Measurements from ENCODE around the gene OR7C1. TPM values are rescaled to one million over a fixed set of nuclear protein-coding genes. Genes with fewer than 3 reads are reported as not detected.

OR7C1 gene
- total RNA-seq, 2 donors from 2014 or later: not detected

GRCh38 chr19:14843169-14843568 lies 8.2 kb upstream of the OR7C1 start:
- no peak for ATAC-seq (ENCODE audit: insufficient number of reproducible peaks, low FRiP score, low read depth)
- TF ChIP-seq CTCF (IDR thresholded peaks at IDR 0.05): no peak

DNA sequence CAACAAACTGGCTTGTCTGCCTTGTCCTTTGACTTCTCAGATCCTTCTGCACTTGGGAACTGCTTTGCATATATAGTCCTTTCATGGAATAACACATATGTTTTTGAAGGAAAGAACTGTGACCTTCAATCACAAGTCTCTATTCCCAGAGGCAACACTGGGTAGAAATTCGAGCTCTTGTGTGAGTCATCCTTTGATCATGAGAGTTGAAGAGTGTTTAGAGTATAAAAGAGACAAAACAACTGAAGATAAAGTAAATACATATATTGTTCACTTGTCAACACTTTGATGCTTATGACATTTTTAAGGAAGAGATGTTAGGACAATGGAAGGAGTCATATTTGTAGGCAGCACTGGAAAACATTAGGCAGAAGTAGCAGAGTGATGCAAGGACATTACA lies 5.2 kb upstream of the OR7C1 start:
- no peaks in the 10 kb centered on the region for H3K27me3 ChIP-seq (replicated peaks; ENCODE audit: insufficient read depth)
- no peaks in the 10 kb centered on the region for H3K4me1 ChIP-seq (ENCODE audit: control insufficient read depth in 1 of 2, low read depth in 2 of 2)
- H3K4me3 ChIP-seq: no peak overlapping the region
- ATAC-seq (ENCODE audit: insufficient number of reproducible peaks, low FRiP score, low read depth): no peak
- DNase-seq (ENCODE audit: low spot score): no peak
- no peak for TF ChIP-seq CTCF (IDR thresholded peaks at IDR 0.05)
- no peak overlapping the region for H3K27ac ChIP-seq
- no peaks in the 10 kb centered on the region for H3K36me3 ChIP-seq
- no peaks in the 10 kb centered on the region for H3K9me3 ChIP-seq

More at GRCh38 chr19:14843169-14843568, 8.2 kb upstream of the OR7C1 start:
- Histone ChIP-seq H3K27me3 (replicated peaks; ENCODE audit: insufficient read depth) (no peaks in the 10 kb centered on the region), H3K27ac (no peak overlapping the region), H3K36me3 (no peaks in the 10 kb centered on the region), H3K4me3 (no peak overlapping the region), H3K4me1 (ENCODE audit: control insufficient read depth in 1 of 2, low read depth in 2 of 2) (no peaks in the 10 kb centered on the region), H3K9me3 (no peaks in the 10 kb centered on the region)
- no peak for DNase-seq (ENCODE audit: low spot score)

- Histone ChIP-seq H3K36me3 (no peaks in the 10 kb centered on the region), H3K4me1 (ENCODE audit: control insufficient read depth in 1 of 2, low read depth in 2 of 2) (no peaks in the 10 kb centered on the region), H3K27ac (no peak overlapping the region), H3K4me3 (no peak overlapping the region), H3K27me3 (replicated peaks; ENCODE audit: insufficient read depth) (no peaks in the 10 kb centered on the region), H3K9me3 (no peaks in the 10 kb centered on the region)
- TF ChIP-seq CTCF (IDR thresholded peaks at IDR 0.05): no peak
- DNase-seq (ENCODE audit: low spot score) (no peak), ATAC-seq (ENCODE audit: insufficient number of reproducible peaks, low FRiP score, low read depth) (no peak)
Observed at GRCh38 chr19:14837391-14837790, 2.4 kb upstream of the OR7C1 start.

- no peaks in the 10 kb centered on the region for H3K27me3 ChIP-seq (replicated peaks; ENCODE audit: insufficient read depth)
- H3K36me3 ChIP-seq: no peaks in the 10 kb centered on the region
- no peak overlapping the region for H3K27ac ChIP-seq
- no peak overlapping the region for H3K4me3 ChIP-seq
- ATAC-seq (ENCODE audit: insufficient number of reproducible peaks, low FRiP score, low read depth) (no peak), DNase-seq (ENCODE audit: low spot score) (no peak)
- no peaks in the 10 kb centered on the region for H3K9me3 ChIP-seq
- H3K4me1 ChIP-seq (ENCODE audit: control insufficient read depth in 1 of 2, low read depth in 2 of 2): no peaks in the 10 kb centered on the region
- no peak for TF ChIP-seq CTCF (IDR thresholded peaks at IDR 0.05)
Observed at GRCh38 chr19:14830702-14831101, 4.3 kb downstream of the OR7C1 start.

DNA sequence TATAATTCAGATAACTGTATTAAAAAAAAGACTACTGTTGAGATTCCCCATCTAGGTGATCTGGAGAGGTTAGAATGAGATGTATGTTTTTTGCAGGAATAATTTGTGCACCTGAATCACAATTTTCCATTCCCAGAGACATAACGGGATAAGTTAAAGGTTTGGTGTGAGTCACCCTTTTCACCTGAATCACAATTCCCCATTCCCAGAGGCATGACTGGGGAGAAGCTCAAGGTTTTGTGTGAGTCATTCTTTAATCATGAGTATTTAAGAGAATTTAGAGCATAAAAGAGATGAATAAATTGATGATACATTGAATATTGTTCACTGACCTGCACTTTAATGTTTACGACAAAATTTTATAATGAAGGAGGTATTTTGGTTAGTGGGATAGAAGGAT lies 9.0 kb downstream of the OR7C1 start:
- Histone ChIP-seq H3K9me3 (no peaks in the 10 kb centered on the region), H3K4me1 (ENCODE audit: control insufficient read depth in 1 of 2, low read depth in 2 of 2) (no peaks in the 10 kb centered on the region), H3K27ac (no peak overlapping the region), H3K27me3 (replicated peaks; ENCODE audit: insufficient read depth) (no peaks in the 10 kb centered on the region), H3K4me3 (no peak overlapping the region), H3K36me3 (no peaks in the 10 kb centered on the region)
- no peak for TF ChIP-seq CTCF (IDR thresholded peaks at IDR 0.05)
- DNase-seq (ENCODE audit: low spot score) (no peak), ATAC-seq (ENCODE audit: insufficient number of reproducible peaks, low FRiP score, low read depth) (no peak)
